Ovary (tissue), 9 donors: ENCODE data around the gene CFAP299. TPM values are rescaled to one million over a fixed set of nuclear protein-coding genes. Genes with fewer than 3 reads are reported as not detected.
"Not testable (repeated sequence)": the region's sequence is repeated elsewhere in the genome, so short reads cannot be mapped to it uniquely, and the experiment has no call there.

Experiments used
- DNase-seq, 5 donors: peaks; one replicate each; pipeline ENCODE4 v3.0.0-alpha.2; 2019 to 2020
- H3K27ac ChIP-seq, 2 donors: fragments of 200-600 bp; one replicate each; pipeline versions ENCODE4 v1.5.1 to v1.8.0; 2019 to 2022
- H3K27me3 ChIP-seq: fragments of 200-600 bp; one replicate; pipeline ENCODE4 v1.8.0; 2022
- H3K36me3 ChIP-seq: fragments of 200-600 bp; sonication (generic); one replicate; pipeline ENCODE4 v1.5.1; 2019
- H3K4me1 ChIP-seq: one replicate; pipeline ENCODE4 v1.8.1; 2013; ENCODE audit warnings: mild to moderate bottlenecking, moderate library complexity; ENCODE audit not compliant: insufficient read depth
- H3K4me3 ChIP-seq: fragments of 200-600 bp; sonication (generic); one replicate; pipeline ENCODE4 v1.5.1; 2017
- H3K9me3 ChIP-seq, 2 donors: fragments of 200-600 bp in 1 of 2; sonication (generic) in 1 of 2; one replicate each; pipeline versions ENCODE4 v1.5.1 to v1.8.1; 2013 to 2019; ENCODE audit warnings: mild to moderate bottlenecking in 1 of 2, moderate library complexity in 1 of 2
- CTCF ChIP-seq, 3 donors: fragments of 450-650 bp in 2 of 3; fragments of 200-600 bp in 1 of 3; IDR thresholded peaks; one replicate each; pipeline versions ENCODE4 v1.5.1 to v1.8.0; 2016 to 2022; ENCODE audit warnings: antibody characterized with exemption in 3 of 3, mild to moderate bottlenecking in 1 of 3
- EP300 ChIP-seq: sonication (generic); formaldehyde crosslinking; IDR thresholded peaks from one replicate; pipeline ENCODE4 v1.6.1; 2017; ENCODE audit warnings: antibody characterized with exemption
- POLR2A ChIP-seq: fragments of 450-650 bp; IDR thresholded peaks from one replicate; pipeline ENCODE4 v1.6.1; 2017; ENCODE audit warnings: antibody characterized with exemption, mild to moderate bottlenecking, moderate library complexity
- WGBS, 3 donors: extraction: QIAGEN DNeasy Blood & Tissue Kit in 1 of 3; methylation state at CpG; one replicate each; pipeline versions ENCODE4 v1.1.5 to v1.1.7; 2013 to 2017; 5-methylcytosine and 5-hydroxymethylcytosine counted together
- intact Hi-C, 4 donors: fragments of 100-400 bp; cut with DNase I; formaldehyde crosslinking; loops; one replicate each; pipeline versions ENCODE4 v1.11.0 to v1.15.1; 2022 to 2023
- polyA plus RNA-seq, 2 donors: library from polyadenylated mRNA; stranded (reverse); fragments of 200-250 nt in 1 of 2; fragments of 350-450 nt in 1 of 2; fragmentation: Illumina TruSeq in 1 of 2; extraction: RNeasy Lipid Tissue Mini Kit (QIAGEN cat#74804) in 1 of 2; gene quantifications; one replicate each; pipeline ENCODE4 v1.2.3, GENCODE V29; 2013 to 2014
- total RNA-seq, 7 donors: library from RNA; depleted of rRNA in 2 of 7; stranded (reverse); fragments of >200 nt in 2 of 7; fragmentation: NEBNext Ultra II Directional in 3 of 7; extraction: Animal tissue kit (Norgen Biotek cat#: 25700) in 3 of 7; gene quantifications; one replicate each; pipeline versions ENCODE4 v1.1.0 to v1.2.4, GENCODE V29; 2016 to 2023
- donor health status: DM: no; HTN: no; CAD: no; lungs with moderate emphysema.
- donor health status: DM: no; HTN: no; CAD: no.
- donor health status: Bipolar disorder and iron deficiency.
- donor health status: DM: yes; HTN: yes; CAD: no.
- donor health status: DM: no; HTN: no; CAD: no.
- donor health status: DM: yes; HTN: yes; CAD: no.

Gene CFAP299
- total and polyA plus RNA-seq, 9 donors, result 0.32 to 17.0 (median 0.97) TPM; not detected in 2

- Histone ChIP-seq H3K27ac (no peak overlapping the region), H3K4me3 (no peak overlapping the region), H3K9me3 (no peaks in the 10 kb centered on the region), H3K36me3 (no peaks in the 10 kb centered on the region), H3K4me1 (no peaks in the 10 kb centered on the region), H3K27me3 (no peaks in the 10 kb centered on the region)
- TF ChIP-seq POLR2A (no peak), CTCF (IDR thresholded peaks at IDR 0.05) (no peak), EP300 (no peak)
- no peak for DNase-seq
- intact Hi-C loops, result no loop called here
- 87 to 91% (median 87%) methylated on average over 5 of the region's 5 CpGs for WGBS, 3 donors
Measured at GRCh38 chr4:80431203-80431965, 95.9 kb downstream of the CFAP299 start.

DNA sequence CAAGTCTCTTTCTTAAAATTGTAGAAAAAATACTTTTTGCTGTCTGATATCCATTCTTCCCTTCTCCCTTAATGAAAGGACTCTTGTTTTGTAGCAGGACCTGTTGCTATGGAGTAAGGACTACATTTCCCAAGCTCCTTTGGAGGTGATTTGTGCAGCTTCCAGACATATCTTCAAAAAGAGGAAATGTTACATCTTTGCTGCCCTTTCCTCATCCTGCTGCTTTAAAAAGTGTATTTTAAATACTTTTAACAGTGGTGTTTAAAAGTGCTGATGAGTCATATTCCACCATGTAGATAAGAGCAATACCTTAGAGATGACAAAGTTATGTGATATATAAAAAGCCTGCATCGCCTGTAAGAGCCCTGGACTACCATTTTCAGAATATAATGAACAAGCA, 98.7 kb downstream of the CFAP299 start:
- 81 to 89% (median 83%) methylated on average over 1 of the region's 1 CpG for WGBS, 3 donors
- H3K4me3 ChIP-seq, result no peak overlapping the region

DNA sequence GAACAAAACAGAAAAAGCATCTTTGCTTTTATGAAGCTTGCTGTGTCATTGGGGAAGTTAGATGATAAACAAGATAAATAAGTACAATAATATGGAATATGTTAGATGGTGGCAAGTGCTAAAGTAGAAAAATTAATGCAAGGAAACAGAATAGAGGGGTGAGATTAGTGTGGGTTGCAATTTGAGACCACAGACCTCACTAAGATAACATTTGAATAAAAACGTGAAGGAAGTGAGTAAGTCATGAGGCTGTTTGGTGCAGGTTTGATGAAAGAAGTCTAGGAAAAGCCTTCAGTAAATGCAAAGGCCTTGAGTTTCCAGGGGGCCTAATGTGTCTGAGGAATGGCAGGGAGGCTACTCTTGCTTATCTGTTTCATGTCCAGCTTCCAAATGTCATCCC, 102.5 kb downstream of the CFAP299 start:
- Histone ChIP-seq H3K4me3 (no peak overlapping the region), H3K9me3 (no peaks in the 10 kb centered on the region), H3K4me1 (no peaks in the 10 kb centered on the region), H3K27ac (no peak overlapping the region), H3K36me3 (no peaks in the 10 kb centered on the region), H3K27me3 (no peaks in the 10 kb centered on the region)
- intact Hi-C loops, result no loop called here
- WGBS, 3 donors, result 34 to 44% (median 37%) methylated on average over 1 of the region's 1 CpG
- DNase-seq, result no peak
- TF ChIP-seq CTCF (IDR thresholded peaks at IDR 0.05) (no peak), EP300 (no peak), POLR2A (no peak)

More for the DNA sequence above, 98.7 kb downstream of the CFAP299 start:
- no peak for TF ChIP-seq CTCF (IDR thresholded peaks at IDR 0.05)
- TF ChIP-seq EP300, result no peak
- TF ChIP-seq POLR2A, result no peak
- no peak for DNase-seq
- H3K27ac ChIP-seq, result no peak overlapping the region
- no peaks in the 10 kb centered on the region for H3K27me3 ChIP-seq
- intact Hi-C loops, result no loop called here
- H3K4me1 ChIP-seq, result no peaks in the 10 kb centered on the region
- no peaks in the 10 kb centered on the region for H3K9me3 ChIP-seq
- H3K36me3 ChIP-seq, result no peaks in the 10 kb centered on the region

- H3K27ac ChIP-seq, H3K4me3 ChIP-seq, H3K9me3 ChIP-seq, H3K4me1 ChIP-seq, intact Hi-C loops, DNase-seq, H3K36me3 ChIP-seq, H3K27me3 ChIP-seq: not testable (repeated sequence)
- WGBS, 3 donors, result 75 to 82% (median 81%) methylated on average over 14 of the region's 14 CpGs
Measured at GRCh38 chr4:80439294-80440061, 103.9 kb downstream of the CFAP299 start.

DNA sequence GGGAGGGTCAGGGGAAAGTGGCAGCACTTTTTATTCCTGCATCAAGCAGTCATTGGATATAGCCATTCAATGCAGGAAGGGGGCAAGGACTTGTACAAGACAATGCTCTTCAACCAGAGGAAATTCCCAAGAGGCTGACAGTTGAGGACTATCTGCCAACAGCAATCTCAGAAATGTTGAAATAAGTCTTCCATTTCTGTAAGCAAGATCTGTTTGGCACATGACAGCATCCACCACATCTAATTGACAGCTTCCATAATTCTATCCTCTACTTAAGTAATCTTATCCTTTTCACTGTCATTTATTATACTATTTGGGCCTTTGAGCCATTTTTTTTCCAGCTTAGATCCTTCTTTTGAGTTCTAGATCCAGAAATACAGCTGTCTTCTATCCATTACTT, 110.7 kb downstream of the CFAP299 start:
- Histone ChIP-seq H3K4me1 (no peaks in the 10 kb centered on the region), H3K27me3 (no peaks in the 10 kb centered on the region), H3K36me3 (no peaks in the 10 kb centered on the region), H3K9me3 (no peaks in the 10 kb centered on the region), H3K4me3 (no peak overlapping the region), H3K27ac (no peak overlapping the region)
- intact Hi-C loops, result no loop called here
- no peak for DNase-seq
- TF ChIP-seq EP300 (no peak), CTCF (IDR thresholded peaks at IDR 0.05) (no peak), POLR2A (no peak)
